Breast epithelium (tissue), 4 donors: ENCODE data around the gene VAMP1. TPM values are rescaled to one million over a fixed set of nuclear protein-coding genes. Genes with fewer than 3 reads are reported as not detected.
A peak's percentile ranks its signal among the peaks of the same experiment; 100 is the strongest.

Source experiments
- DNase-seq, 2 donors: peaks; one replicate each; pipeline ENCODE4 v3.0.0-alpha.2; 2019; ENCODE audit warnings: low spot score in 2 of 2
- H3K27ac ChIP-seq, 2 donors: fragments of 200-600 bp; sonication (generic) in 1 of 2; one replicate each; pipeline ENCODE4 v1.5.1; 2016 to 2019; ENCODE audit warnings: mild to moderate bottlenecking in 1 of 2
- H3K27me3 ChIP-seq, 2 donors: fragments of 200-600 bp; sonication (generic) in 1 of 2; one replicate each; pipeline versions ENCODE4 v1.5.1 to v1.6.0; 2017 to 2019; ENCODE audit warnings: control low read depth in 1 of 2, mild to moderate bottlenecking in 1 of 2
- H3K36me3 ChIP-seq: fragments of 200-600 bp; one replicate; pipeline ENCODE4 v1.5.1; 2019
- H3K4me1 ChIP-seq, 2 donors: fragments of 200-600 bp; sonication (generic); one replicate each; pipeline ENCODE4 v1.5.1; 2016 to 2019; ENCODE audit warnings: control low read depth in 1 of 2
- H3K4me3 ChIP-seq, 3 donors: fragments of 200-600 bp; sonication (generic); 1 replicate in 2 of 3; 2 replicates in 1 of 3; pipeline ENCODE4 v1.5.1; 2016 to 2019; ENCODE audit warnings: mild to moderate bottlenecking in 3 of 3, moderate library complexity in 2 of 3
- H3K9me3 ChIP-seq, 2 donors: fragments of 200-600 bp; sonication (generic) in 1 of 2; one replicate each; pipeline ENCODE4 v1.5.1; 2016 to 2019; ENCODE audit warnings: control low read depth in 1 of 2
- CTCF ChIP-seq, 3 donors: fragments of 450-650 bp; IDR thresholded peaks; one replicate each; pipeline ENCODE4 v1.5.1; 2016 to 2017; ENCODE audit warnings: antibody characterized with exemption in 3 of 3, mild to moderate bottlenecking in 3 of 3, moderate library complexity in 3 of 3
- POLR2A ChIP-seq: fragments of 450-650 bp; IDR thresholded peaks from one replicate; pipeline ENCODE4 v1.6.1; 2016; ENCODE audit warnings: antibody characterized with exemption, mild to moderate bottlenecking, moderate library complexity
- POLR2AphosphoS5 ChIP-seq, 3 donors: sonication (generic); formaldehyde crosslinking; IDR thresholded peaks; one replicate each; pipeline ENCODE4 v1.6.1; 2017; ENCODE audit warnings: antibody characterized with exemption in 3 of 3
- intact Hi-C: fragments of 100-400 bp; cut with DNase I; formaldehyde crosslinking; loops from one replicate; pipeline ENCODE4 v1.15.1; 2023; ENCODE audit warnings: low total_unique reads
- total RNA-seq, 3 donors: library from RNA; depleted of rRNA; stranded (reverse); fragments of >200 nt; gene quantifications; one replicate each; pipeline ENCODE4 v1.1.0, GENCODE V29; 2016

Gene VAMP1
- total RNA-seq, 3 donors from 2014 or later = 8.2 to 12.5 (median 11.1) TPM

GRCh38 chr12:6466184-6466573 lies 4.3 kb downstream of the VAMP1 start:
- DNase-seq = no peak
- Histone ChIP-seq H3K27me3 (no peaks in the 10 kb centered on the region), H3K4me3 (no peak overlapping the region), H3K4me1 (no peaks in the 10 kb centered on the region), H3K36me3 (no peaks in the 10 kb centered on the region), H3K9me3 (no peaks in the 10 kb centered on the region), H3K27ac (no peak overlapping the region)
- TF ChIP-seq POLR2A = no peak
- TF ChIP-seq CTCF (IDR thresholded peaks at IDR 0.05) = no peak
- TF ChIP-seq POLR2AphosphoS5 (IDR thresholded peaks at IDR 0.05) = no peak
- intact Hi-C loops = no loop called here

GRCh38 chr12:6465467-6466183 lies 4.9 kb downstream of the VAMP1 start:
- Histone ChIP-seq H3K4me1 (no peaks in the 10 kb centered on the region), H3K27ac (no peak overlapping the region), H3K27me3 (no peaks in the 10 kb centered on the region), H3K9me3 (no peaks in the 10 kb centered on the region), H3K4me3 (no peak overlapping the region), H3K36me3 (no peaks in the 10 kb centered on the region)
- no peak for DNase-seq
- peak in 1 of 3 donors; percentile 15 for TF ChIP-seq POLR2AphosphoS5 (IDR thresholded peaks at IDR 0.05)
- peak; percentile 84 to 91 (median 88) for TF ChIP-seq CTCF (IDR thresholded peaks at IDR 0.05)
- no peak for TF ChIP-seq POLR2A
- intact Hi-C loops = no loop called here

GRCh38 chr12:6464531-6464930 lies 5.9 kb downstream of the VAMP1 start:
- Histone ChIP-seq H3K4me3 (no peak overlapping the region), H3K36me3 (no peaks in the 10 kb centered on the region), H3K27me3 (no peaks in the 10 kb centered on the region), H3K9me3 (no peaks in the 10 kb centered on the region), H3K27ac (peak overlapping the region in 1 of 2 donors; percentile 3), H3K4me1 (no peaks in the 10 kb centered on the region)
- TF ChIP-seq POLR2AphosphoS5 (IDR thresholded peaks at IDR 0.05) (no peak), POLR2A (no peak), CTCF (IDR thresholded peaks at IDR 0.05) (no peak)
- intact Hi-C loops = no loop called here
- DNase-seq = no peak

DNA sequence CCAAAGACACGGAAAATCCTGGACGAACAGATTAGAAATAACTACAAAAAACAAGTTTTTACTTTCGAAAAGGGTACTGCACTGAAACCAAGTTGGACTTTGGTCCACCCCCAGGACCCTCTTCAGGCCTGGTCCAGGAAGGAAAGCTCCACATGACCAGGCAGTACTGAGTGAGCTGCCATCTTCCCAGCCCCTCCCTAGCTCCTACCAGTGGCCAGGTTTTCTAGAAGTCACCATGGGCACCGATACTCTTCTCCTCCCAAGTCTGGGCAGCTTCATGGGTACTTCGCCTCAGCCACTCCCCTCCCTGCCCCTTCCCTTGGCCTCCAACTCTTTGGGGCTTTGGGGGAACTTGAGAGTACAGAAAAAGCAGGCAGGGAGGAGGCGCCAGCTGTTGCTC lies 6.6 kb downstream of the VAMP1 start:
- intact Hi-C loops = no loop called here
- TF ChIP-seq POLR2AphosphoS5 (IDR thresholded peaks at IDR 0.05) (no peak), CTCF (IDR thresholded peaks at IDR 0.05) (no peak), POLR2A (no peak)
- peak overlapping the region; percentile 3 to 10 for H3K27ac ChIP-seq
- H3K27me3 ChIP-seq = no peaks in the 10 kb centered on the region
- H3K4me3 ChIP-seq = no peak overlapping the region
- peaks cover under 1% of the 10 kb centered on the region for H3K36me3 ChIP-seq
- no peaks in the 10 kb centered on the region for H3K9me3 ChIP-seq
- no peaks in the 10 kb centered on the region for H3K4me1 ChIP-seq
- no peak for DNase-seq

DNA sequence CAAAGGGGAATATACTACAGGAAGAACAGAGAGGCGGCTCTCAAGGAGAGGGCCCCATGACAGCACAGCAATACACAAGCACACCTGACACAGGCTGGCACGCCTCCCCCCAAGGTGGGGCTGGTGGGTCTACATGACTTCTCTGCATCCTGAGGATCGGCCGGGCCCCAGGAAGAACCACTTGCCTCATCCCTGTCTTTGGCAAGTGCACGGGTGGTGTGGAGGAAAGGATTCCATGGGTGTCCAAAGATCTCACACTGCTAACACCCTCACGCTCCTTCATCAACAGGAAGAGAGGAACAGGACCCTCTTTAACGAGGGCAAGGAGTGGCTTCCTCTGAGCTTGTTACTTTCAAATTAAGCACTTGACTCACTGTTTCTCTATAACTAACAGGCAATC lies 7.3 kb downstream of the VAMP1 start:
- Histone ChIP-seq H3K27me3 (no peaks in the 10 kb centered on the region), H3K36me3 (peaks cover 6% of the 10 kb centered on the region), H3K9me3 (no peaks in the 10 kb centered on the region), H3K4me1 (no peaks in the 10 kb centered on the region), H3K27ac (peak overlapping the region; percentile 41 to 55), H3K4me3 (no peak overlapping the region)
- intact Hi-C loops = no loop called here
- no peak for DNase-seq
- TF ChIP-seq POLR2AphosphoS5 (IDR thresholded peaks at IDR 0.05) = no peak
- no peak for TF ChIP-seq CTCF (IDR thresholded peaks at IDR 0.05)
- TF ChIP-seq POLR2A = no peak
